ENCODE results near the gene ANKS1B. TPM values are rescaled to one million over a fixed set of nuclear protein-coding genes. Genes with fewer than 3 reads are reported as not detected.

ANKS1B gene
- total and polyA plus RNA-seq, 10 of the 15 experiments (the other 5 are each of a cell fraction or from before 2014, with no cell fraction given): 0.16 to 1.3 (median 0.82) TPM; not detected in 7

DNA sequence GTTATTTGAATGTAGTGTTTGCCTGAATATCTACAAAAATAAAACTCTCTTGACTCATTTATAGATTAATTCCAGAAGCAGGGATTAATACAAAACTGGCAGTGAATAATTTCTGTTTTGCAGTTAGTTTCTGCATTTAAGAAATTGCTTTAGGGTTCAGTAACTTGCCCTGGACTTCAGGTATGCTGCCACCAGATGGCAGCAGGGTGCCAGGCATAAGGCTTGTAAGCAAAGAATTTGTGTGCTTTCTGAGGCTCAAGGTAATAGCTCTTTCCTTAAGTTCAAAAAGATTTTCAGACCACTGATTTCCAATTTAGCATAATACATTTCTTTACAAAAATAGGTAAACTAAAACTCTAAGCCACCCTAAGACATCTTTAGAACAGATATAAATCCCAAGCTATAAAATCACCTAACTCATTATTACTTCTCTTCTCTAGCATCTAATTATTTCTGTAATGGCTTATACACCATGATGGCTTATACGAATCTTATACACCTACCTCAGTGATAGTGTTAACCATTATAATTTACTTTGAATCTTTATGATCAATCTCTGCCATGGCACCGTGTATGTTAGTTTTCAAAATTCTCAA, 941.3 kb downstream of the ANKS1B start (continued):
- TF ChIP-seq RAD21 (IDR thresholded peaks at IDR 0.05; ENCODE audit: insufficient read depth, low read depth, low read length) (peak; percentile 97), YY1 (IDR thresholded peaks at IDR 0.05; ENCODE audit: low read depth, low read length) (0 out of 2 replicates have a peak, but pooled peaks have one; percentile 31), CHD1 (IDR thresholded peaks at IDR 0.05; ENCODE audit: low read depth, low read length) (no peak), RBBP5 (conservative IDR thresholded peaks at IDR 0.05) (no peak), ZNF274 (IDR thresholded peaks at IDR 0.05; ENCODE audit: insufficient read depth, insufficient read length) (no peak), ZNF24 (IDR thresholded peaks at IDR 0.05) (no peak), SMC3 (IDR thresholded peaks at IDR 0.05; ENCODE audit: borderline replicate concordance, low read length) (peak; percentile 97)
- TF ChIP-seq, protein P1, sequence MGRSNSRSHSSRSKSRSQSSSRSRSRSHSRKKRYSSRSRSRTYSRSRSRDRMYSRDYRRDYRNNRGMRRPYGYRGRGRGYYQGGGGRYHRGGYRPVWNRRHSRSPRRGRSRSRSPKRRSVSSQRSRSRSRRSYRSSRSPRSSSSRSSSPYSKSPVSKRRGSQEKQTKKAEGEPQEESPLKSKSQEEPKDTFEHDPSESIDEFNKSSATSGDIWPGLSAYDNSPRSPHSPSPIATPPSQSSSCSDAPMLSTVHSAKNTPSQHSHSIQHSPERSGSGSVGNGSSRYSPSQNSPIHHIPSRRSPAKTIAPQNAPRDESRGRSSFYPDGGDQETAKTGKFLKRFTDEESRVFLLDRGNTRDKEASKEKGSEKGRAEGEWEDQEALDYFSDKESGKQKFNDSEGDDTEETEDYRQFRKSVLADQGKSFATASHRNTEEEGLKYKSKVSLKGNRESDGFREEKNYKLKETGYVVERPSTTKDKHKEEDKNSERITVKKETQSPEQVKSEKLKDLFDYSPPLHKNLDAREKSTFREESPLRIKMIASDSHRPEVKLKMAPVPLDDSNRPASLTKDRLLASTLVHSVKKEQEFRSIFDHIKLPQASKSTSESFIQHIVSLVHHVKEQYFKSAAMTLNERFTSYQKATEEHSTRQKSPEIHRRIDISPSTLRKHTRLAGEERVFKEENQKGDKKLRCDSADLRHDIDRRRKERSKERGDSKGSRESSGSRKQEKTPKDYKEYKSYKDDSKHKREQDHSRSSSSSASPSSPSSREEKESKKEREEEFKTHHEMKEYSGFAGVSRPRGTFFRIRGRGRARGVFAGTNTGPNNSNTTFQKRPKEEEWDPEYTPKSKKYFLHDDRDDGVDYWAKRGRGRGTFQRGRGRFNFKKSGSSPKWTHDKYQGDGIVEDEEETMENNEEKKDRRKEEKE (IDR thresholded peaks at IDR 0.05): no peak

- H3K79me2 ChIP-seq (ENCODE audit: control insufficient read depth, insufficient read depth, low read length): no peaks in the 10 kb centered on the region
- ChIA-PET RAD21 (ENCODE audit: unreplicated experiment) (interaction anchor here (0.9 to 1.2 kb wide), 5 partner anchors 43 to 725 kb away, joined by 3 to 5 read pairs (median 4); no protein-coding TSS in a partner anchor), CTCF (interaction anchor here (0.6 to 5.7 kb wide), 17 partner anchors 10 to 727 kb away, joined by 3 to 50 read pairs (median 6); no protein-coding TSS in a partner anchor), POLR2A (no interaction called here), SMC1A (ENCODE audit: uncharacterized antibody, unreplicated experiment) (interaction anchor here (0.5 to 3.9 kb wide), 13 partner anchors 8 to 619 kb away, joined by 3 to 19 read pairs (median 4); no protein-coding TSS in a partner anchor)
- H2AFZ ChIP-seq (ENCODE audit: control insufficient read depth, low read depth, low read length): no peak overlapping the region
- no peak overlapping the region for H3K27ac ChIP-seq (ENCODE audit: control insufficient read depth, insufficient read depth)
- H3K4me1 ChIP-seq (ENCODE audit: control insufficient read depth, insufficient read depth, low read length): no peaks in the 10 kb centered on the region
- peaks cover 0 to 3% of the 10 kb centered on the region in 2 experiments; a peak in 2 of 4 replicates for H3K27me3 ChIP-seq (replicated peaks in 1 of 2; ENCODE audit: control insufficient read depth in 2 of 2, insufficient read depth in 2 of 2, low read length in 1 of 2)
- ATAC-seq (no peak), DNase-seq (ENCODE audit: low read depth, low spot score) (no peak), FAIRE-seq (no peak)
- no peaks in the 10 kb centered on the region for H3K9me3 ChIP-seq (replicated peaks; ENCODE audit: control insufficient read depth, insufficient read depth, low read length)
- BruUV-seq (replicated peaks): no TSS peak
- in situ Hi-C loops (cut with MboI) (loop anchor here (5.0 to 10.0 kb wide), 2 partner anchors 623 to 725 kb away; no protein-coding TSS in a partner anchor), intact Hi-C loops (cut with micrococcal nuclease; ENCODE audit: unreplicated experiment) (loop anchor here (2.0 to 10.0 kb wide), 2 partner anchors 213 to 341 kb away; no protein-coding TSS in a partner anchor)
- 70% methylated on average over 4 of the region's 4 CpGs for WGBS (ENCODE audit: insufficient coverage, insufficient replicate concordance, low lambda C conversion rate, missing lambda C conversion rate)
- no peak overlapping the region for H3K4me3 ChIP-seq
- no peak overlapping the region for H3K9ac ChIP-seq (ENCODE audit: control insufficient read depth, insufficient read depth, low read length)
- H3K4me2 ChIP-seq (ENCODE audit: control insufficient read depth, insufficient read depth): no peak overlapping the region
- no peaks in the 10 kb centered on the region for H4K20me1 ChIP-seq (ENCODE audit: control insufficient read depth, insufficient read depth)
- H3K36me3 ChIP-seq (ENCODE audit: control insufficient read depth in 2 of 2, insufficient read depth in 2 of 2, low read length in 1 of 2): no peaks in the 10 kb centered on the region
- no peak for TF ChIP-seq NFIC (IDR thresholded peaks at IDR 0.05; ENCODE audit: low read depth, low read length)
- TF ChIP-seq IRF4 (IDR thresholded peaks at IDR 0.05; ENCODE audit: low read depth, low read length): no peak
- no peak for TF ChIP-seq PRDM15 (CRISPR knock-in tag; IDR thresholded peaks at IDR 0.05)
- TF ChIP-seq SKIL (IDR thresholded peaks at IDR 0.05; ENCODE audit: low read depth, poor library complexity, severe bottlenecking): no peak
- no peak for TF ChIP-seq NFXL1 (IDR thresholded peaks at IDR 0.05; ENCODE audit: borderline replicate concordance)
Measured at GRCh38 chr12:99042226-99042625, 942.5 kb downstream of the ANKS1B start.
